A204.1 (cell line): ENCODE measurements around the gene EIF2B4.

Source experiments
- FAIRE-seq: peaks from 2 replicates; lab custom pipeline; 2012; peaks lifted over from hg19 to GRCh38; lab: Jason Lieb, UNC

The EIF2B4 gene

GRCh38 chr2:27370026-27370815 is at the start of gene EIF2B4, which contains the start of gene SNX17:
Gene EIF2B4, minus strand, starts transcription at chr2:27370338. Its CDS starts 24 bp downstream, at chr2:27370314.
Gene SNX17, plus strand, starts transcription at chr2:27370616. Its CDS starts 128 bp downstream, at chr2:27370744.
- peak; percentile 29 for FAIRE-seq

DNA sequence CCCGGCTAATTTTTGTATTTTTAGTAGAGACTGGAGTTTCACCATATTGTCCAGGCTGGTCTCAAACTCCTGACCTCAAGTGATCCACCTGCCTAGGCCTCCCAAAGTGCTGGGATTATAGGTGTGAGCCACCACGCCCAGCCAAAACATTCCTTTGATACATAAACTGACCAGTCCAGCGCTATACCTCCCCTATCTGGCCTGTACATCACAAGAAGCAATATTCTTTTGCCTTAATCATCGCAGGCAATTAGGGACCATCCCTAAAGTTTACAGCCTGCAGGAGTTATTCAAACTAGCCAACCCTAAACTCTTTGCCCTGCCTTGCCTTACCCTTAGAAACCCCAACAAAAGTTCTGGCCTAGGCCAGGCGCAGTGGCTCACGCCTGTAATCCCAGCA is 46.0 kb upstream of the EIF2B4 start:
- FAIRE-seq: no peak

GRCh38 chr2:27412419-27413152 is 42.4 kb upstream of the EIF2B4 start:
- no peak for FAIRE-seq

DNA sequence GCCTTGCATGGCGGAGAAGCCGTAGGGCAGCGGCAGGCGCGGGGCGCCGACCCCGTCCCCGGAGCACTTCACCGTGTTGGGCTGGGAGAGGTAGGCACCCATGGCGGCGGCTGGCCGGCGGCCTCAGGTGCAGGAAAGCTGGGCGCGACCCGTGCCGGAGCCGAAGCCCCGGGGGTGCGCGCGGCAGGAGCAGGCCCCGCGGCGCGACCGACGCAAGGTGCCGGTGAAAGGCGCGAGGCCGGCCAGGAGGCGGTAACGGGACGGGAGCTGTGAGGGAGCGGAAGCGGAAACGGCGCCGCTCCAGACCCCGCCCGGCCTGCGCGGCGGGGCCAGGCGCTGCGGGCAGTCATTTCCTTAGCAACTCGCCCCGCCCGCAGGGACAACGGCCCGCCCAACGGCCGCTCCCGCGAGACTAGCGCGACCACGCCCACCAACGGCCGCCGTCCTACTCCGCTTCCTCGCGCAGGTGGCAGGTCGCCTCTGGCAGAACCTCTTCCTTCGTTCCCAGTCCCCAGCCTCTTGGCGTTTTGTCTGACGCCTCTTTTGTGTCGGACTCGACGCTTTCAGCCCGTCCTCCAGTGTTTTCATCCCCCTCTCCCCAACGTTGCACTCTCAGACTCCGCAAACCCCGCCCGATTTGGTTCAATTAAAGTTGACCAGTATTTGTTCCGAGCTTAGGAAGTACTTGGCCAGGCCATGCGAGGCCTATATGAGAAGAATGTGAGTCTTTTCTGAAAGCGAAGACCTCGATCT is 39.4 kb upstream of the EIF2B4 start, which contains the start of gene PPM1G:
Gene PPM1G, minus strand, starts transcription at position 271 of the 753 bp plus-strand sequence. Its CDS starts 169 bp downstream, at position 102.
- FAIRE-seq: no peak

- no peak for FAIRE-seq
These were observed 38.6 kb upstream of the EIF2B4 start for GRCh38 chr2:27408601-27409320.

DNA sequence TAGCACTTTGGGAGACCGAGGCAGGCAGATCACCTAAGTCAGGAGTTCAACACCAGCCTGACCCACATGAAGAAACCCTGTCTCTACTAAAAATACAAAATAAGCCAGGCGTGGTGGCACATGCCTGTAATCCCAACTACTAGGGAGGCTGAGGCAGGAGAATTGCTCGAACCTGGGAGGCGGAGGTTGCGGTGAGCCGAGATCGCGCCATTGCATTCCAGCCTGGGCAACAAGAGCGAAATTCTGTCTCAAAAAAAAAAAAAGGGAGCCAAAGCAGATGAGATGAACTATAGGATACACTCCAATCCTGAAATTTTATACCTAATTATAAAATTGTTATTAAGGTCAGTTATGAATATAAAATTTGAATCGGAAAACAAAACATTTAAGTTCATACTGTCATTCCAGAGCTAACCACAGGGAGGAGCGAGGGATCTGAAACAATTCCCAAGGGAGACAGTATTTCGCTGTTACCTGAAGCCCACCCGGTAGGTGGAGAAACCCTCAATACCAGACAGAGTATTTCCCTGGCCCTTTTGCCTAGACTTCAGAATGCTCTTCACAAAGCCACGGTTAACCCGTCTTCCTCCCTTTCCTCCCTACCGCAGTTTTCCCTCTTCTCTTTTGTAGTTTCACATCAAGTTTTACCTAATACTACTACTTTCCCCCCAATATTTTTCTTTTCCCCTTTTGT is 37.8 kb upstream of the EIF2B4 start:
- FAIRE-seq: peak; percentile 68

- FAIRE-seq: no peak
These were observed 30.4 kb upstream of the EIF2B4 start for GRCh38 chr2:27400348-27401135.

DNA sequence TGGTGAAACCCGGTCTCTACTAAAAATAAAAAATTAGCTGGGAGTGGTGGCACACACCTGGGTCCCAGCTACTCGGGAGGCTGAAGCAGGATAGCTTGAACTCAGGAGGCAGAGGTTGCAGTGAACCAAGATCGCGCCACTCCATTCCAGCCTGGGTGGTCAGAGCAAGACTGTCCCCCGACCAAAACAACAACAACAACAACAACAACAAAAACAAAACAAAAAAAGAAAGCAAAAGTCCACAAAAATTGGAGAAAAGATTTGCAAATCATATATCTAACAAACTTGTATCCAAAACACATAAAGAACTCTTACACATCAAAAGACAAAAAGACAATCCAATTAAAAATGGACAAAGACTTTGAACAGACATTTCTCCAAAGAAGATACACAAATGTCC is 28.8 kb upstream of the EIF2B4 start:
- FAIRE-seq: no peak

DNA sequence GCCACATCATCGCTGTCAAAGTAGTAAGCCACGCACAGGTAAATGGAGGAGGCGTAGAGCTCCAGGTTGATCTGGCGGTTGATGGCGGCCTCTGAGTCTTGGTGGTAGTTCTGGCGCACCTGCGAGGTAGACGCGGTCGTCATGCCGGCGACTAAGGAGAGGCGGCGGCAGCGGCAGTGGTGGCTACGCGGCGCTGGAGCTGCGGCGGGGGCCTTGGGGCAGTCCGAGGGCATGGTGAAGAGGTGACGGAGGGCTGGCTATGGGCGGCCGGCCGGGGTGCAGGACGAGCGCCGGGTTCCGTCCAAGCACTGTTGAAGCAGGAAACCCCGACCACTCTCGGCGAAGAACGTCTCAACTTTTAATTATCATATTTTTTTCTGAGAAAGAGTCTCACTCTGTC is 23.1 kb upstream of the EIF2B4 start:
- no peak for FAIRE-seq

DNA sequence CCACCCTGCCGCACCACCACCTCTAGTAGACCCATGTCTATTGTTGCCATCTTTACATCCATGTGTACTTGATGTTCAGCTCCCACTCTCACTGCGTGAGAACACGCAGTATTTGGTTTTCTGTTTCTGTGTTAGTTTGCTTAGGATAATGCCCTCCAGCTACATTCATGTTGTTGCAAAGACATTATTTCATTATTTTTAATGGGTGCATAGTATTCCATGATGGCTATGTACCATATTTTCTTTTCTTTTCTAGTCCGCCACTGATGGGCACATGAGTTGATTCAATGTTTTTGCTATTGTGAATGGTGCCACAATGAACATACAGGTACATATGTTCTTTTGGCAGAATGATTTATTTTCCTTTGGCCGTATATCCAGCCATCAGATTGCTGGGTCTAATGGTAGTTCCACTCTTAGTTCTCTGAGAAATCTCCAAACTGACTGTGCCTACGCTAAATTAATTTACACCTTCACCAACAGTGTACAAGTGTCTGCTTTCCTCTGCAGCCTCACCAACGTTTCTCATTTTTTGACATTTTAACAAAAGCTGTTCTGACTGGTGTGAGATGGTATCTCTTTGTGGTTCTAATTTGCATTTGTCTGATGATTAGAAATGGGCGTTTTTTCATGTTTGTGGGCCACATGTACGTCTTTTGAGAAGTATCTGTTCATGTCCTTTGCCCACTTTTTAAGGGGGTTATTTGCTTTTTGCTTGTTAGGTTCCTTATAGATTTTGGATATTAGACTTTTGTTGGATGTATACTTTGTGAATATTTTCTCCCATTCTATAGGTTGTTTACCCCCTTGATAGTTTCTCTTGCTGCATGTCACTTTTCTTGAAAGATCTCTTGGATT is 20.9 kb upstream of the EIF2B4 start:
- FAIRE-seq: no peak

GRCh38 chr2:27381577-27382181 is 11.5 kb upstream of the EIF2B4 start:
- no peak for FAIRE-seq

- FAIRE-seq: peak; percentile 14
These were observed 10.7 kb upstream of the EIF2B4 start, which contains the start of gene ZNF513 for GRCh38 chr2:27380626-27381545. Gene ZNF513, minus strand, starts transcription at chr2:27380734. Its CDS starts 208 bp downstream, at chr2:27380526.

DNA sequence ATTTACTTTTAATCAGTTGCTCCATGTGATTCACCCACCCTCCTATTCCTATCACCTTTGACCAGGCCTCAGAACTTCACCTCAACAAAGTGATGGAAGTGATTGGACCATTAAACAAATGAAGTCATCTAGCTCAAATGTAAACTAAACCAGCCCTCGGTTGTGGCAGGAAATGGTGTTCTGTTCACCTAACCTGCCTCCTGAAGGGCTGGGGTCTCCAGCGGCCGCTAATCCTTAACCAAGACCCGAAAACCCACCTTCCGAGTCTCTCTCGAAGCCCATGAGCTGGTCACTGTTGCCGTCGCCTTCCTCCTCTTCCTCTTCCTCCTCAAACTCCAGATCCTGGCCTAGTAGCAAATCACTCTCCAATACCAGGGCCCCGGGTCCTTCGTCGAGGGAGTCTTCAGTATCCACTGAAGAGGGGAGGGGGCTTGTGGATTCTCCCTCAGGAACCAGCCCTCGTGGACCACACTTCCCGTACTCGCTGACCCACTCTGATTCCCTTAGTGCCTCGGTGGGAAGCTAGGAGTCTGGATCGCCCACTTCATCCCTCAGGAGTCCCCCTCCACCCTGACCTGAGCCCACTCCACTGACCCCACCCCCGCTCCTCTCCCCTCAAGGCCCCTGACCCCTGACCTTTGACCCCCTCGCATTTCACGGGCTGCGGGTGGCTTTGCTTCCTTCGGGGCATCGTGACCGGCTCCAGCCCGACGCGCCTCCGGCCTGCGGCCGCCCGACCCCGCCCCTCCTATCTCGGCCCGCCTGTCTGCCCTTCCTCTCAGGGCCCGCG is 9.9 kb upstream of the EIF2B4 start:
- no peak for FAIRE-seq

- no peak for FAIRE-seq
These were observed 9.3 kb upstream of the EIF2B4 start for GRCh38 chr2:27379383-27379835.

GRCh38 chr2:27378809-27379290 is 8.7 kb upstream of the EIF2B4 start:
- FAIRE-seq: no peak

GRCh38 chr2:27378096-27378808 is 8.1 kb upstream of the EIF2B4 start:
- FAIRE-seq: no peak
